Measurements from ENCODE around the gene RAB25.

RAB25 gene

DNA sequence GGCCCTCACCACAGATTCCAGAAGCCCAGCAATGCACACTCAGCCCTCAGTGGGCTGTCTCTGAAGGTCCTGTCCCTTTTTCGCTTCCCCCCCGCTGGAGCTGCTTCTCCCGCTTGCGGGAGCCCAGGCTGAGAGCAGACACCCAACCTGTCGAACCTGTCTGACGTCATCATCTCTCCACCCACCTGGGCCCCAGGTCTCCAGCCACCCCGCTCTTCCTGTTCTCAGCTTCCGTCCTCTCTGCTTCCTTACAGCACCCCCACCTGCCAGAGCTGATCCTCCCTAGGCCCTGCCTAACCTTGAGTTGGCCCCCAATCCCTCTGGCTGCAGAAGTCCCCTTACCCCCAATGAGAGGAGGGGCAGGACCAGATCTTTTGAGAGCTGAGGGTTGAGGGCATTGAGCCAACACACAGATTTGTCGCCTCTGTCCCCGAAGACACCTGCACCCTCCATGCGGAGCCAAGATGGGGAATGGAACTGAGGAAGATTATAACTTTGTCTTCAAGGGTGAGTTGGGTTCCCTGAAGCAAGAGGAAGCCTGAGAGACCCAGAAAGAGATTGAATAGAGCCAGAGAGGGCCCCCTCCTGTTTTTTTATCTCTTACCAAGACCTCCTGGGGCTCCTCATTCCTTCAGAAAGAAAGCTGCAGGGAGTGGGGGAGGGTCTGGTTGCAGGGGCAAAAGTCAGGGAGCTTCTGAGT lies at the start of gene RAB25:
TSS of gene RAB25 (plus strand) at position 224 of the 700 bp plus-strand sequence. CDS start at position 465, 241 bp downstream.
- TF ChIP-seq, protein P1, sequence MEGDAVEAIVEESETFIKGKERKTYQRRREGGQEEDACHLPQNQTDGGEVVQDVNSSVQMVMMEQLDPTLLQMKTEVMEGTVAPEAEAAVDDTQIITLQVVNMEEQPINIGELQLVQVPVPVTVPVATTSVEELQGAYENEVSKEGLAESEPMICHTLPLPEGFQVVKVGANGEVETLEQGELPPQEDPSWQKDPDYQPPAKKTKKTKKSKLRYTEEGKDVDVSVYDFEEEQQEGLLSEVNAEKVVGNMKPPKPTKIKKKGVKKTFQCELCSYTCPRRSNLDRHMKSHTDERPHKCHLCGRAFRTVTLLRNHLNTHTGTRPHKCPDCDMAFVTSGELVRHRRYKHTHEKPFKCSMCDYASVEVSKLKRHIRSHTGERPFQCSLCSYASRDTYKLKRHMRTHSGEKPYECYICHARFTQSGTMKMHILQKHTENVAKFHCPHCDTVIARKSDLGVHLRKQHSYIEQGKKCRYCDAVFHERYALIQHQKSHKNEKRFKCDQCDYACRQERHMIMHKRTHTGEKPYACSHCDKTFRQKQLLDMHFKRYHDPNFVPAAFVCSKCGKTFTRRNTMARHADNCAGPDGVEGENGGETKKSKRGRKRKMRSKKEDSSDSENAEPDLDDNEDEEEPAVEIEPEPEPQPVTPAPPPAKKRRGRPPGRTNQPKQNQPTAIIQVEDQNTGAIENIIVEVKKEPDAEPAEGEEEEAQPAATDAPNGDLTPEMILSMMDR (IDR thresholded peaks at IDR 0.05; ENCODE audit: insufficient read depth, low read length, poor library complexity, severe bottlenecking): no peak
- no peak for TF ChIP-seq EZH2phosphoT487 (conservative IDR thresholded peaks at IDR 0.05; ENCODE audit: low read length)
- H3K4me2 ChIP-seq (ENCODE audit: low read depth, low read length, poor library complexity, severe bottlenecking): no peak within 1 kb of the TSS
- no peaks in the 10 kb centered on the region for H3K79me2 ChIP-seq (ENCODE audit: insufficient read depth, low read length)
- H4K20me1 ChIP-seq (ENCODE audit: low read depth, low read length): no peaks in the 10 kb centered on the region
- no peaks in the 10 kb centered on the region for H3F3A ChIP-seq (ENCODE audit: insufficient read depth)
- no peak within 1 kb of the TSS for H2AFZ ChIP-seq (ENCODE audit: low read depth, low read length, severe bottlenecking)
- no peaks in the 10 kb centered on the region for H3K9me2 ChIP-seq (replicated peaks; ENCODE audit: insufficient read depth, low read length)
- no peaks in the 10 kb centered on the region for H3K27me3 ChIP-seq (ENCODE audit: low read length)
- H3K27ac ChIP-seq (ENCODE audit: low read depth, low read length): no peak within 1 kb of the TSS
- no peaks in the 10 kb centered on the region for H3K36me3 ChIP-seq (ENCODE audit: low read length)
- no peak within 1 kb of the TSS for H3K9ac ChIP-seq (ENCODE audit: low read length)
- no peaks in the 10 kb centered on the region for H3K9me3 ChIP-seq (ENCODE audit: insufficient read depth, low read length)
- H3K4me3 ChIP-seq (ENCODE audit: insufficient read depth, low read length, poor library complexity, severe bottlenecking): no peak within 1 kb of the TSS

DNA sequence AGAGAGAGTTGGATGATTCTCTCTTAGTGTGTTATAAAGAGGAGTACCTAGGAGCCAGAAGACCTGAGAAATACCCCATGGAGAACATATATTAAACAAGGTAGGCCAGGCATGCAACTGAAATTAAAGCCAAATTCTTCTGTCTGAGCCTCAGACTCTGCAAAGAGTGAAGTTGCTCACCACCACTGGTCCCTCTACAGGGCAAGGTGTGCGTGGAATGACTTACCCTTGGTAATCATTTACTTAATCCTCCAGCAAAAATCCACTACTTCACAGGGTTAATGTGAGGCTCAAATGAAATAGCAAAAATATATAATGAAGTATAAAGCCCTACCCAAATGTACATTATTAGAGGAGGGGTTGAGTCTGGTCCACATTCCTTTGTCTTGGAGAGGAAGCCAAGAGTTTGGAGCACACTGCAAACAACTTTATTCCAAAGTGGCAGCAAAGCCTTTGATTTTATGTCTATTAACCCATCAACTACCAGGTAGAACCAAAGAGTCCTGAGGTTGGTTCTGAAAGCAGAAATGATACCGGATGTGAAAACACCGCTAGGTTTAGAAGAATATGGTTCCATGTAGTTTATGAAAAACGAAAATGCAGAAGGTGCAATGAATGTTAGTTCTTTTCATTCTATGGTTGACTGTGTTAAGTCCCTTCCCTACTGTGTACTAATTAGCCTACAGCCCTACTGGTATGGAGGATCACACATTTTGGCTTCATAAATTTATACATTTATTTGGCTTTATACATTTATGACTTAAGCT lies 48.7 kb upstream of the RAB25 start:
- H3K4me2 ChIP-seq (ENCODE audit: low read depth, low read length, poor library complexity, severe bottlenecking): no peak overlapping the region
- no peak overlapping the region for H3K9ac ChIP-seq (ENCODE audit: low read length)
- no peaks in the 10 kb centered on the region for H3K9me3 ChIP-seq (ENCODE audit: insufficient read depth, low read length)
- H3F3A ChIP-seq (ENCODE audit: insufficient read depth): peaks cover 7% of the 10 kb centered on the region; the same call in 1 of the 2 replicates
- no peak overlapping the region for H3K4me3 ChIP-seq (ENCODE audit: insufficient read depth, low read length, poor library complexity, severe bottlenecking)
- no peak overlapping the region for H2AFZ ChIP-seq (ENCODE audit: low read depth, low read length, severe bottlenecking)
- H3K27me3 ChIP-seq (ENCODE audit: low read length): no peaks in the 10 kb centered on the region
- peaks cover 8% of the 10 kb centered on the region; the same call in 1 of the 2 replicates for H3K36me3 ChIP-seq (ENCODE audit: low read length)
- H3K27ac ChIP-seq (ENCODE audit: low read depth, low read length): no peak overlapping the region
- H3K9me2 ChIP-seq (replicated peaks; ENCODE audit: insufficient read depth, low read length): no peaks in the 10 kb centered on the region
- 0 out of 2 replicates have a peak, but pooled peaks cover 3% of the 10 kb centered on the region for H4K20me1 ChIP-seq (ENCODE audit: low read depth, low read length)
- no peaks in the 10 kb centered on the region for H3K79me2 ChIP-seq (ENCODE audit: insufficient read depth, low read length)
- TF ChIP-seq EZH2phosphoT487 (conservative IDR thresholded peaks at IDR 0.05; ENCODE audit: low read length): no peak
- TF ChIP-seq, protein P1 (IDR thresholded peaks at IDR 0.05; ENCODE audit: insufficient read depth, low read length, poor library complexity, severe bottlenecking): no peak

DNA sequence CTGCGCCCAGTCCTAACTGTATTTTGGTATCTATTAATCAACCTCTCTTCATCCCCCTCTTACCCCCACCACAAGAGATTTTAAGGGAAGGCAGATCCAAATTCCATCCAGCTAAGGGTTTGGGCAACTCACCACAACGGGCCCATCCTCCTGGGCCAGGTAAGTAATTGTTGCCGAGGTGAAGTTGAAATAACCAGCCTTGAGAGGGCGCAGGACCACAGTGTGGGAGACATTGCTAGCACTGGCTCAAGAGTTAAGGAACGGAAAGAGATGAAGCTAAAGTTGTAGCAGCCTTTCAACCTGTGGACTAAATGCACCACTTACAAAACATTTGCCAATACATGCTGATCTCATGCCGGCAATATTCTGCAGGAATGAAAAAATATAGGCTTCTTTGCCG lies 46.1 kb upstream of the RAB25 start:
- Histone ChIP-seq H2AFZ (ENCODE audit: low read depth, low read length, severe bottlenecking) (no peak overlapping the region), H3K9me2 (replicated peaks; ENCODE audit: insufficient read depth, low read length) (no peaks in the 10 kb centered on the region), H3K4me2 (ENCODE audit: low read depth, low read length, poor library complexity, severe bottlenecking) (no peak overlapping the region), H3F3A (ENCODE audit: insufficient read depth) (peaks cover 7% of the 10 kb centered on the region; the same call in 1 of the 2 replicates), H3K36me3 (ENCODE audit: low read length) (peaks cover 8% of the 10 kb centered on the region; the same call in 1 of the 2 replicates), H3K27ac (ENCODE audit: low read depth, low read length) (no peak overlapping the region), H3K4me3 (ENCODE audit: insufficient read depth, low read length, poor library complexity, severe bottlenecking) (no peak overlapping the region), H3K9ac (ENCODE audit: low read length) (no peak overlapping the region), H4K20me1 (ENCODE audit: low read depth, low read length) (0 out of 2 replicates have a peak, but pooled peaks cover 3% of the 10 kb centered on the region), H3K79me2 (ENCODE audit: insufficient read depth, low read length) (peaks cover 6% of the 10 kb centered on the region), H3K9me3 (ENCODE audit: insufficient read depth, low read length) (no peaks in the 10 kb centered on the region), H3K27me3 (ENCODE audit: low read length) (no peaks in the 10 kb centered on the region)
- TF ChIP-seq, protein P1 (IDR thresholded peaks at IDR 0.05; ENCODE audit: insufficient read depth, low read length, poor library complexity, severe bottlenecking): no peak
- TF ChIP-seq EZH2phosphoT487 (conservative IDR thresholded peaks at IDR 0.05; ENCODE audit: low read length): no peak
